T follicular helper cell (primary cell): ENCODE results near the gene PRSS3.
"Not testable (repeated sequence)": the region's sequence is repeated elsewhere in the genome, so short reads cannot be mapped to it uniquely, and the experiment has no call there.

Source experiments
- DNase-seq: peaks from one replicate; pipeline ENCODE4 v3.0.0-alpha.2; 2020; ENCODE audit warnings: low read depth

Gene PRSS3

DNA sequence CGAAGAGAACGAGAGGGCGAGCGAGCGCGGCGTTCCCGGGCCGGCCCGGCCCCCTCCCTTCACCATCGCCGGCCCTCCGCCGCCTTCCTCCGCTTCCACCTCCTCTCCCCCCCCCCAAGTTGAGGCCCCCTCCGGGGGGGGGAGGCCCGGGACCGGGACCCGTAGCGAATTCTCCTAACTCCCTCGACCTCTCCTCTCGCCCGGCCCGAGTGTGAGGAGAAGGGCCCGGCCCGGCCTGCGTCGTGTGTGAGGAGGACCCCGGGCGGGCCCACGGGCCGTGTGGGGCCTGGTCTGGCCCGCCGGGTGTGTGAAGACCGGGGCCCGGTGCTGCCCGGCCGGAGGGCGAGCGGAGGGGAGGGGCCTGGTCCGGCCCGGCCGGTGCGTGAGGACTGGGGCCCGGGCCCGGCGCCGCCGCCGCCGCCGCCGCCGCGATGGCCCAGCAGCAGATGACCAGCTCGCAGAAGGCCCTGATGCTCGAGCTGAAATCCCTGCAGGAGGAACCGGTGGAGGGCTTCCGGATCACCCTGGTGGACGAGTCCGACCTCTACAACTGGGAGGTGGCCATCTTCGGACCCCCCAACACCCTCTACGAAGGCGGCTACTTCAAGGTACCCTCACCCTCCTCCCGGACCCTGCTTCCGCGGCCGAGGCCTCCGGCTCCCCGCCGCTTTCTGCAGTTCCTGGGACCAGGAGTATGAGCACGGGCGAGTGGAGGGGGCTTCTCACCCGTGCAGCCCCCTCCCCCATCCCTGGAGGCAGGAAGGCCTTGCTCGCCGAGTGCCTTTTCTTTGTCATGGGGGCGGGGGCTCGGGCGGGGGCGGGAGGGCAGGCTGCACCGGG lies 22.2 kb downstream of the PRSS3 start:
- peak; percentile 39 for DNase-seq

DNA sequence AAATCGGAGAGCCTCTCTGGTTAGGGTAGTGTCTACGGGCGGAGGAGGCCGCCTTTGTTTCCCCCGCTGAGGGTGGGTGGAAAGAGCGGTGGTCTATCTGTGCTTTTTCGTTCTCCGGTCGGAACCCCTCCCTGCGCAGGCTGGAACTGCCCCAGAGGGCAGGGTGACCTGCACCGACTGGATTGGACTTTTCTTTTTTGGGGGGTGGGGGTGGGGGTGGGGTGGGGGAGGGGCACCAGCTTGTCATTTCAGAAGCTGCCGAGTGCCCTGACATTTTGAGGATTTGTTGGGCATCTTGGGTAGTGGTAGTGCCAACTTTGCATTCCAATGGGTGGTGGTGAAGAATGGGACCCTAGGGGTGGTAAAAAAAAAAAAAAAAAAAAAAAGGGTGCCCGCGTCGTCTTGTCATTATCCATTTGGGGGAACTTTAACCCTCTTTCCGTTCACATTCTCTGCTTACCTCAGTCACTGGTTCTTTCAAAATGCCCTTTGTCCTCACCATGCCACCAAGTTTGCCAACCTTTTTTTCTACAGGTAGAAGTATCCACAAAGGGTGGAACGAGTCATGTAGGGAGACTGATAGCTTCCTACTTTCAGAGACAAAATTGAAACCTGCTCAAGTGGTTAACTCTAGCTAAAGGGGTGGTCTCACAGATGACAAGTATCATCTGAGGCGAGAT lies 22.9 kb downstream of the PRSS3 start:
- no peak for DNase-seq

DNA sequence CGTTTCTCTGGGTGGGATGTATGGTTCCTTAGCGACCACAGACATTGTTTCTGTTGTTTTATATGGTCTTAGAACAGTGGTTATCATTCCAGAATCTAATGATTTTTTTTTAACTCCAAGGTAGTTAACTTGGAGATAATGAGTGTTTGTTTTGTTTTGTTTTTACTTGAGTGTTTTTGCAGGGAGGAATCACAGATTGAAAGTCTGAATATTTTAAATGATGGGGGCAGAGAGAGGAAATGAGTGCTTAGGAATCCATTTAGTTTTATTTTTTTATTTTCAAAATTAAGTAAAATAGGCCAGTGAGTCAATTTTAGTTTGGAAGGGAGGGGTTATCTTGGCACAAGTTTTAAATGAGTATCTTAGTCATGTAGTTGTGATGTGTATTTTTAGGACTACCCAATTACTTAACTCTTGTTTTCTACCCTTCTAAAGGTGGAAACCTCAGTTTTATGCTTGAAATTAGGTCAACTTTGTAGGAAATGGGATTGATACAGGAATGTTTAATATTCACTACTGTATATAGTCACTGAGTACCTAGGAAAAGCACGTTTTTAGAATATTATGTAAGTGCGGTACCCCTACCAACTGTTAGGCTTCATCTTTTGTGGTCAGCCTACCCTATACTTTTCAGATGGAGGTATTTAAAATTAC lies 23.6 kb downstream of the PRSS3 start:
- no peak for DNase-seq

DNA sequence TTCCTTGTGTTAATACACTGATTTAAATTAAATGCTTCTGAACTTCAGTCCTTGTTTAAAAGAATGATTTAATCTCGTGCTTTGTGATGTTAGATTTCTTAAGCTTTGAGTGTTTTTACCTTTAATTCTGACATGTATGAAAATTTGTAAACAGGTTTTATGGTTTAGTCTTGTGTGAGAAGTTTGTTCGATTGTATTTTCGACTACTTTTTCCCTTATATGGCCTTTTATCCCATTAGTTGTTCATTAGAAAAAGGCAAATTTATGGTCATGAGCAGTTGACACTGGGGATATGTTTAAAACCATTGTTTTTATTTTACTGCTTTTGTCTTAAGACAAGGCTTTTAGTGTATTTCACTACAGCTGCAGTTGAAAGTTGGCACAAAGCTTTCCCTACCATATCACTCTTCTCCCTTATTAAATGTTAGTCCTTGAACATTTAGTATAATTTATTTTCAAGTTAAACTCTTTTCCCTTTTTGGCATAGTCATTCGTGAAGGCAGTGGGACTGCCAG lies 24.9 kb downstream of the PRSS3 start:
- no peak for DNase-seq

DNA sequence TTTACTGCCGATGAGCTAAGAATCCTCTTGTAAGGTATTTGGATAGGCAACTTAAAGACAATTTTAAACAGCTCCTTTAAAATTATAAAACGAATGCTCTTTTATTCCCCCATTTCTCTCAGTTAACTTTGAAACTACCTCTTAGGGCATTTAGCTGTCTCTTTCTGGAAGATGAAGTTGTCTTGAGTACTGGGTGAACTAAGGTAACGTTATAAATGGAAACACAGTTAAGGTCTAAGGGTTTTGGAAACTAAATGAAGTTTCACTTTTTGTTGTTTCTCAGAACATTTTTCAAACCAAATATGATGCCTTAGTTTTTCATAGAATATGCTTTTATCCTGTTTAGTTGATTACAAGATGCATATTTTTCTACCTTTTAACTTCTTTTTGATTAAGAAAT lies 28.4 kb downstream of the PRSS3 start:
- no peak for DNase-seq

DNA sequence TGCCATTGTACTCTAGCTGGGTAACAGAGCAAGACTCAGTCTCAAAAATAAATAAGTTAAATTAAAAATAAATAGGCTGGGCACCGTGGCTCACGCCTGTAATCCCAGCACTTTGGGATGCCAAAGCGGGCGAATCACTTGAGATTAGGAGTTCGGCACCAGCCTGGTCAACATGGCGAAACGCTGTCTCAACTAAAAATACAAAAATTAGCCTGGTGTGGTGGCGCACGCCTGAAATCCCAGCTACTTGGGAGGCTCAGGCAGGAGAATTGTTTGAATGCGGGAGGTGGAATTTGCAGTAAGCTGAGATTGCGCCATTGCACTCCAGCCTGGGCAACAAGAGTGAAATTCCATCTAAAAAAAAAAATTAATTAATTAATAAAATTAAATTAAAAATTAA lies 31.9 kb downstream of the PRSS3 start:
- DNase-seq, result not testable (repeated sequence)

DNA sequence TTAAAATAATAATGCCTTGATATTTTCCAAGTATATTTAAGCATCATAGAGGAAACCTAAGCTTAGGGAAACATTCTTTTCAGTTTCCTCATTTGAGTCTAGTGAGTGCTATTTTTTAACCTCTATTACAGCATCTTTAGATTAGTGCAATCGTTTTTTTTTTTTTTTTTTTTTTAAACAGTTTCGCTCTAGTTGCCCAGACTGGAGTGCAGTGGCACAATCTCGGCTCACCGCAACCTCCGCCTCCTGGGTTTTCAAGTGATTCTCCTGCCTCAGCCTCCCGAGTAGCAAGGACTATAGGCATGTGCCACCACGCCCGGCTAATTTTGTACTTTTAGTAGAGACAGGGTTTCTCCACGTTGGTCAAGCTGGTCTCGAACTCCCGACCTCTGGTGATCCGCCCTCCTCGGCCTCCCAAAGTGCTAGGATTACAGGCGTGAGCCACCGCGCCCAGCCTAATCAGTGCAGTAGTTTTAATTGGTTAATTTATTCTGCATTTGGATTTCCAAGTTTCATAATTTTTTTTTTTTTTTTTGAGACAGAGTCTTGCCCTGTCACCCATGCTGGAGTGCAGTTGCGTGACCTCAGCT lies 34.4 kb downstream of the PRSS3 start:
- DNase-seq, result not testable (repeated sequence)

DNA sequence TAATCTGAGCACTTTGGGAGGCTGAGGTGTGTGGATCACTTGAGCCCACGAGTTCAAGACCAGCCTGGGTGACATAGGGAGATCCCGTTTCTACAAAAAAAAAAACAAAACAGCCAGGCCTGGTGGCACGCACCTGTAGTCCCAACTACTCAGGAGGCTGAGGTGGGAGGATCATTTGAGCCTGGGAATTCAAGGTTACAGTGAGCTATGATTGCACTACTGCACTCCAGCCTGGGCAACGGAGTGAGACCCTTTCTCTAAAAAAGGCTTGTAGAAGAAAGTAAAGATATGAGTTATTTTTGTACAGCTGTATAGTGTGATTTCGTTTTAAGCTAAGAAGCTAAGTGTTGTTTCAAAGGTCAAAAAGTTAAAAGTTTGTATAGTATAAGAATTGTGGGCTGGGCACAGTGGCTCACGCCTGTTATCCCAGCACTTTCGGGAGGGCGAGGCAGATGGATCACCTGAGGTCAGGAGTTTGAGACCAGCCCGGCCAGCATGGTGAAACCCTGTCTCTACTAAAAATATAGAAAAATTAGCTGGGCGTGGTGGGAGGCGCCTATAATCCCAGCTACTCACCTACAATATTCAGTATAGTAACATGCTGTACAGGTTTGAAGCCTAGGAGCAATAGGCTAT lies 40.4 kb downstream of the PRSS3 start:
- no peak for DNase-seq

DNA sequence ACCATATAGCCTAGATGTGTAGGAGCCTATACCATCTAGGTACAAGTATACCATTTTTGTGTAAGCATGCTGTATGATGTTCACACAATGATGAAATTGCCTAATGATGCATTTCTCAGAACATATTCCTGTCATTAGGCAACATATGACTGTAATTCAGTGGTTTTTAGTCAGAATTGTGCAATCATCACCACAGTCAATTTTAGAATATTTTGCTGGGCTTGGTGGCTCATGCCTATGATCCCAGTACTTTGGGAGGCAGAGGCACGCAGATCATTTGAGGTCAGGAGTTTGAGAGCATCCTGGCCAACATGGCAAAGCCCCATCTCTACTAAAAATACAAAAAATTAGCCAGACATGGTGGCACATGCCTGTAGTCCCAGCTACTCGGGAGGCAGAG lies 40.9 kb downstream of the PRSS3 start:
- DNase-seq, result not testable (repeated sequence)

DNA sequence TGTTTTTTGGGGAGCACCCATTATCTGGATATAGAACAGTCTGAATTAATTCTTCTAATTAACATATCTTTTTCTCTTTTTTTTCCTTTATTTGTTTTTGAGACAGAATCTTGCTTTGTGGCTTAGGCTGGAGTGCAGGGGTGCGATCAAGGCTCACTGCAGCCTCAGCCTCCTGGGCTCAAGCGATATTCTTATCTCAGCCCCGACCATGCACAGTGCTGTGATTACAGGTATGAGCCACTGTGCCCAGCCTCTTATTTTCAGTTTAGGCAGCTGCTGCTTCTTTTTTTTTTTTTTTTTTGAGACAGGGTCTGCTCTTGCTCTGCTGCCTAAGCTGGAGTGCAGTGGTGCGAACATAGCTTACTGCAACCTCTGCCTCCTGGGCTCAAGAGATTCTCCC lies 41.8 kb downstream of the PRSS3 start:
- no peak for DNase-seq

DNA sequence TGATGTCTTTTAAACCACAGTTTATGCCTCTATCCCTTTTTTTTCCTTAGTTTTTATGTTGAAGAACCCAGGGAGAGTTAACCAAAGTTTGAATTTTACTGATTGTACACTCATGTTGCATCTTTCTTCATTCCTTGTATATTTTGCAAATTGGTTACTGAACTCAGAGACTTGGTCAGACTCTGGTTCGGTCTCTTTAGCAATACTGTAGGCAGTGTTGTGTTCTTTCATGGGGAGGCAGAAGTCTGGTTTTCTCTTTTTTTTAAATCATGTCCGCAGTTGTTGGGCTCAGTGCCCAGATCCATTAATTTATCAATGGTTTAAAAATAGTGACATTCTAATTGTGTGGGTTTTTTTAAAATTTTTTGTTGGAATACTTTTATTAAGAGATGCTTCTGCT lies 45.0 kb downstream of the PRSS3 start:
- DNase-seq, result no peak

DNA sequence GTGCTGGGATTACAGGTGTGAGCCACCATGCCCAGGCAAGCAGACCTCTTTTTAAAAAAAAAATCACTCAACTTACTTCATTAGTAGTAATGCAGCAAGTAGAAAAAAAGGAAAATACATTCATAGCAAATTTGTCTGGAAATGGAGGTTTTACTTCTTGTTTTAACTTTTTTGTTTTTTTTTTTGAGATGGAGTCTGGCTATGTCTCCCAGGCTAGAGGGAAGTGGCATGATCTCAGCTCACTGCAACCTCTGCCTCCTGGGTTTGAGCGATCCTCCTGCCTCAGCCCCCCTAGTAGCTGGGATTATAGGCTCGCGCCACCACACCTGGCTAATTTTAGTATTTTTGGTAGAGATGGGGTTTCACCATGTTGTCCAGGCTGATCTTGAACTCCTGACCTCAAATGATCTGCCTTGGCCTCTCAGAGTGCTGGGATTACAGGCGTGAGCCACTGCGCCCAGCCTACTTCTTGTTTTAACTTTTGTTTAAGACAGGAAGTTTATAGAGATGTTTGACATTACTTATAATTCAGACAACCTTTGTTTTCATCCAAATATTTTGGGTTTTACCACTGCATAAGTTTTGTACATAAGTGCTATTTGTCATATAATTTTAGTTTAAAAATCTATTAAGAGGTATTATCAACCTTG lies 48.1 kb downstream of the PRSS3 start:
- no peak for DNase-seq

DNA sequence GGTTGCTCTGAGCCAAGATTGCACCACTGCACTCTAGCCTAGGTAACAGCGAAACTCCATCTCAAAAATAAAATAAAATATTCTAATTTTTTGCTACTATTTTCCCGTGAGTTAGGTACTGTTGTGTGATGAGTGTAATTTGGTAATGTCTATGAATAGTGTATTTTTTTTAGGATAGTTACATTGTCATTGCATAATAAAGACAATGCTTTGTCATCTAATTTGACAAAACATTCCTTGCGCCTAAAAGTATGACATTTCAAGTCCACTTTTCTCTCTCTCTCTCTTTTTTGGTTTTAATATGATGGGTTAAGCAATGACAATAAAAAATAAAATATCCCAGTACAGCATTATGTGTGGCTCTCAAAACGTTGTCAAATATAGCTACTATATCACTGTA lies 50.9 kb downstream of the PRSS3 start:
- DNase-seq, result no peak

DNA sequence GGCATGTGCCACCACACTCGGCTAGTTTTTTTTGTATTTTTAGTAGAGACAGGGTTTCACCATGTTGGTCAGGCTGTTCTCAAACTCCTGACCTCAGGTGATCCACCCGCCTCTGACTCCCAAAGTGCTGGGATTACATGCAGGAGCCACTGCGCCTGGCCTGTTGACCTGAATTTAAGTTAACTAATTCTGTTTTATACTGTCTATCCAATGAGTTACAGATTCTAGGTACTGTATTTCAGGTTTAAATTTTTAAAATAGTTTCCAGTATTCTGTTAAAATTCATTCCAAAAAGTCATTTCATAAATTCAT lies 52.5 kb downstream of the PRSS3 start:
- DNase-seq, result not testable (repeated sequence)
